OCI-LY1 (cell line): ENCODE data around the gene PAX5.

Experiments used
- H2AFZ ChIP-seq: fragments of 200-600 bp; sonication (generic), shearing (Covaris generic); 2 replicates; pipeline ENCODE4 v1.6.0; 2014; ENCODE audit warnings: antibody characterized with exemption, mild to moderate bottlenecking, low read length
- H3F3A ChIP-seq: fragments of 200-600 bp; sonication (generic), shearing (Covaris generic); 2 replicates; pipeline ENCODE4 v1.6.0; 2014; ENCODE audit warnings: mild to moderate bottlenecking, antibody characterized with exemption, low read length, moderate library complexity; ENCODE audit not compliant: insufficient read depth
- H3K27ac ChIP-seq: fragments of 200-600 bp; sonication (generic); 2 replicates; pipeline ENCODE4 v1.5.1; 2014; ENCODE audit warnings: low read length, mixed run types, mild to moderate bottlenecking, low read depth; ENCODE audit not compliant: poor library complexity, severe bottlenecking
- H3K27me3 ChIP-seq: fragments of 200-600 bp; sonication (generic); 2 replicates; pipeline ENCODE4 v1.6.0; 2014; ENCODE audit warnings: antibody characterized with exemption, mild to moderate bottlenecking, low read length, moderate library complexity; ENCODE audit not compliant: insufficient read depth
- H3K36me3 ChIP-seq: fragments of 200-600 bp; sonication (generic); 2 replicates; pipeline ENCODE4 v1.6.1; 2014; ENCODE audit warnings: mild to moderate bottlenecking, antibody characterized with exemption, low read length, moderate library complexity, mixed read lengths; ENCODE audit not compliant: insufficient read depth
- H3K4me1 ChIP-seq: fragments of 200-600 bp; sonication (generic); 2 replicates; pipeline ENCODE4 v1.5.1; 2014; ENCODE audit warnings: mild to moderate bottlenecking, low read length, moderate library complexity; ENCODE audit not compliant: insufficient read depth, severe bottlenecking
- H3K4me2 ChIP-seq: fragments of 200-600 bp; sonication (generic), shearing (Covaris generic); 2 replicates; pipeline ENCODE4 v1.6.1; 2014; ENCODE audit warnings: low read length
- H3K4me3 ChIP-seq: fragments of 200-600 bp; sonication (generic); 2 replicates; pipeline ENCODE4 v1.5.1; 2014; ENCODE audit warnings: low read length, low read depth, mild to moderate bottlenecking, mixed read lengths; ENCODE audit not compliant: poor library complexity, severe bottlenecking
- H3K79me2 ChIP-seq: fragments of 200-600 bp; shearing (Covaris generic); 2 replicates; pipeline ENCODE4 v1.6.1; 2016; ENCODE audit warnings: mixed run types, low read length, mixed read lengths; ENCODE audit not compliant: insufficient read depth
- H3K9ac ChIP-seq: fragments of 200-600 bp; sonication (generic), shearing (Covaris generic); 2 replicates; pipeline ENCODE4 v1.6.1; 2014; ENCODE audit warnings: mild to moderate bottlenecking, low read length, mixed read lengths
- H3K9me2 ChIP-seq: fragments of 200-600 bp; sonication (generic), shearing (Covaris generic); 2 replicates; pipeline ENCODE4 v1.6.1; 2014; ENCODE audit warnings: low read depth, mild to moderate bottlenecking, low read length, mixed read lengths
- H3K9me3 ChIP-seq: fragments of 200-600 bp; shearing (Covaris generic); 2 replicates; pipeline ENCODE4 v1.6.1; 2014; ENCODE audit warnings: low read length, mixed read lengths
- H4K20me1 ChIP-seq: fragments of 200-600 bp; sonication (generic), shearing (Covaris generic); 2 replicates; pipeline ENCODE4 v1.6.0; 2016; ENCODE audit warnings: mild to moderate bottlenecking, low read length; ENCODE audit not compliant: insufficient read depth
- EZH2 ChIP-seq: fragments of 200-600 bp; sonication (generic), shearing (Covaris generic); IDR thresholded peaks from 2 replicates; pipeline ENCODE4 v1.8.0; 2017; ENCODE audit warnings: borderline replicate concordance, mixed run types, mild to moderate bottlenecking, antibody characterized with exemption, low read length, moderate library complexity, mixed read lengths
- TF ChIP-seq, protein P1 (sequence below): fragments of 200-600 bp; sonication (generic), shearing (Covaris generic); IDR thresholded peaks from 2 replicates; pipeline ENCODE4 v1.5.1; 2017; ENCODE audit warnings: mild to moderate bottlenecking, antibody characterized with exemption, low read length, moderate library complexity, mixed read lengths

The PAX5 gene

DNA sequence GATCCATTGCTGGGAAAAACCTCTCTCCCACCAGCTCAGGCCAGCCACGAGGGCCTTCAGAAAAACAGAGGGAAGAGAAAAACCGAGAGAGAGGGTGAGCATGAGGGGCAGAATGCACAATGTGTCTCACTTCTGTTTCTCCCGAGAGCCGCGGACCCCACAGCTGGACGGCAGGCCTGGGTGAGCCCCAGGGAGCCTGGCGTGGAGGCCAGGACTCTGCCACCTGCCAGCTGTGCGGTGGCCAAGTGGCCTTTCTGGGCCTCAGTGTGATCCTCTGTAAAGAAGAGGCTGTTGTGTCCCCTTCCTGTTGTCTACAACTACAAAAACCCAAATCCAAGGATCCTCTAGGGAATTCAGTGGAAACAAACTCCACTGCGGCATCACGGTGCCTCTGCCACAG is 179.3 kb downstream of the PAX5 start:
- Histone ChIP-seq H3K4me1 (peaks cover 18% of the 10 kb centered on the region), H3K9me2 (no peaks in the 10 kb centered on the region), H3K36me3 (peaks cover 46% of the 10 kb centered on the region; the same call in 1 of the 2 replicates), H2AFZ (no peak overlapping the region), H4K20me1 (no peaks in the 10 kb centered on the region), H3K4me2 (no peak overlapping the region), H3F3A (no peaks in the 10 kb centered on the region), H3K9ac (no peak overlapping the region), H3K9me3 (no peaks in the 10 kb centered on the region), H3K27ac (no peak overlapping the region), H3K4me3 (no peak overlapping the region), H3K27me3 (no peaks in the 10 kb centered on the region), H3K79me2 (no peaks in the 10 kb centered on the region)
- no peak for TF ChIP-seq EZH2
- TF ChIP-seq, protein P1, sequence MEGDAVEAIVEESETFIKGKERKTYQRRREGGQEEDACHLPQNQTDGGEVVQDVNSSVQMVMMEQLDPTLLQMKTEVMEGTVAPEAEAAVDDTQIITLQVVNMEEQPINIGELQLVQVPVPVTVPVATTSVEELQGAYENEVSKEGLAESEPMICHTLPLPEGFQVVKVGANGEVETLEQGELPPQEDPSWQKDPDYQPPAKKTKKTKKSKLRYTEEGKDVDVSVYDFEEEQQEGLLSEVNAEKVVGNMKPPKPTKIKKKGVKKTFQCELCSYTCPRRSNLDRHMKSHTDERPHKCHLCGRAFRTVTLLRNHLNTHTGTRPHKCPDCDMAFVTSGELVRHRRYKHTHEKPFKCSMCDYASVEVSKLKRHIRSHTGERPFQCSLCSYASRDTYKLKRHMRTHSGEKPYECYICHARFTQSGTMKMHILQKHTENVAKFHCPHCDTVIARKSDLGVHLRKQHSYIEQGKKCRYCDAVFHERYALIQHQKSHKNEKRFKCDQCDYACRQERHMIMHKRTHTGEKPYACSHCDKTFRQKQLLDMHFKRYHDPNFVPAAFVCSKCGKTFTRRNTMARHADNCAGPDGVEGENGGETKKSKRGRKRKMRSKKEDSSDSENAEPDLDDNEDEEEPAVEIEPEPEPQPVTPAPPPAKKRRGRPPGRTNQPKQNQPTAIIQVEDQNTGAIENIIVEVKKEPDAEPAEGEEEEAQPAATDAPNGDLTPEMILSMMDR = no peak

DNA sequence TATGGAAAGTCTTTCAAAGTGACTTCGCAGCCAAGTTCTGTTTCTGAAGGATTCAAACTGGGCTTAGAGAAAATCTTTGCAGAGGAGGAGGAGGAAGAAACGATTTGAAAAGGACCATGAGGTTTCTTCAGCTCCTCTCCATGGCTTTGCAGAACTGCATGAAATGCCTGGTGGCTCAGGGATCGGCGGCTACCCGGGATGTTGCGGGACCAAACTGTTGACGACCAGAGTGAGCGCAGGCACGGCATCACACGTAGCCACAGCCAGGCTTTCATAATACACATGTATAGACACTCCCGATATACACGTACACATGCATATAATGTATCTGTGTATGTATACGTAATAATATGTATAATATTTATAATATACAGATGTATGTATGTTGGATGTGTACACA is 180.0 kb downstream of the PAX5 start:
- Histone ChIP-seq H3K36me3 (peaks cover 53% of the 10 kb centered on the region; the same call in 1 of the 2 replicates), H3K79me2 (no peaks in the 10 kb centered on the region), H3K27me3 (no peaks in the 10 kb centered on the region), H3K27ac (no peak overlapping the region), H4K20me1 (no peaks in the 10 kb centered on the region), H3K4me3 (no peak overlapping the region), H3K4me1 (peaks cover 18% of the 10 kb centered on the region), H3K9me2 (no peaks in the 10 kb centered on the region), H3K9ac (no peak overlapping the region), H3F3A (no peaks in the 10 kb centered on the region), H2AFZ (no peak overlapping the region), H3K9me3 (no peaks in the 10 kb centered on the region), H3K4me2 (no peak overlapping the region)
- TF ChIP-seq EZH2 = no peak
- TF ChIP-seq, protein P1 = no peak

- H3K4me3 ChIP-seq = no peak overlapping the region
- H2AFZ ChIP-seq = no peak overlapping the region
- no peak overlapping the region for H3K27ac ChIP-seq
- no peaks in the 10 kb centered on the region for H3F3A ChIP-seq
- no peak overlapping the region for H3K4me2 ChIP-seq
- no peaks in the 10 kb centered on the region for H3K9me3 ChIP-seq
- no peak overlapping the region for H3K9ac ChIP-seq
- H3K9me2 ChIP-seq = no peaks in the 10 kb centered on the region
- peaks cover 57% of the 10 kb centered on the region; the same call in 1 of the 2 replicates for H3K36me3 ChIP-seq
- peaks cover 18% of the 10 kb centered on the region for H3K4me1 ChIP-seq
- TF ChIP-seq, protein P1 = no peak
- TF ChIP-seq EZH2 = no peak
- no peaks in the 10 kb centered on the region for H4K20me1 ChIP-seq
- H3K27me3 ChIP-seq = no peaks in the 10 kb centered on the region
- no peaks in the 10 kb centered on the region for H3K79me2 ChIP-seq
Measured at GRCh38 chr9:36853233-36853632, 180.8 kb downstream of the PAX5 start.
